ENCODE results near the gene RBM20. TPM values are rescaled to one million over a fixed set of nuclear protein-coding genes. Genes with fewer than 3 reads are reported as not detected.

Gene RBM20
- total and polyA plus RNA-seq, 2 of the 13 experiments (the other 11 are each of a cell fraction or from before 2014, with no cell fraction given) = 0.02 to 0.22 TPM

DNA sequence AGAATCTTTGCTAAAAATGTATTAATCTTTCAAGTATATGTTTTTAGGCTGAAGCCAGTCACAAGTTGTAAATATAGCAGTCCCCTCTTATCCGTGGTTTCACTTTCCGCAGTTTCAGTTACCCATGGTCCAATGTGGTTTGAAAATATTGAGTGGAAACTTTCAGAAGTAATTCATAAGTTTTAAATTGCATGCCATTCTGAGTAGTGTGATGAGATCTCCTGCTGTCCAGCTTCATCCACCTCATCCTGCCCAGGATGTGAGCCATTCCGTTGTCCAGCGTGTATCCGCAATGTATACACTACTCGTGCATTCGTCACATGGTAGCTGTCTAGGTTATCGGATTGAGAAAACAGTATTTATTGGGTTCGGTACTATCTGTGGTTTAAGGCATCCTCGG lies 239.8 kb downstream of the RBM20 start:
- intact Hi-C loops (cut with micrococcal nuclease; ENCODE audit: unreplicated experiment) (no loop called here), in situ Hi-C loops (cut with HindIII; ENCODE audit: extremely low pct_ligation_motif_present, low pct_unique_long_range_greater_than_20kb) (loop anchor here (25.0 kb wide), 1 partner anchor 272 kb away; no protein-coding TSS in a partner anchor)
- DNase-seq (ENCODE audit: low spot score) = no peak
- WGBS (ENCODE audit: low lambda C conversion rate) = 100% methylated on average over 10 of the region's 10 CpGs
- FAIRE-seq = no peak
- Histone ChIP-seq H3K4me1 (ENCODE audit: insufficient read depth, low read length) (peaks cover 8% of the 10 kb centered on the region), H3K27me3 (ENCODE audit: control insufficient read depth in 1 of 2, insufficient read depth in 2 of 2, low read length in 2 of 2) (no peaks in the 10 kb centered on the region), H4K20me1 (ENCODE audit: insufficient read depth, low read length) (no peaks in the 10 kb centered on the region), H3K36me3 (replicated peaks in 1 of 2; ENCODE audit: control insufficient read depth in 1 of 2, insufficient read depth in 2 of 2, low read length in 2 of 2) (peaks cover 2 to 50% of the 10 kb centered on the region in 2 experiments; a peak in 4 of 5 replicates), H3K9ac (ENCODE audit: insufficient read depth, low read depth, low read length) (no peak overlapping the region), H3K4me2 (ENCODE audit: low read depth, low read length) (no peak overlapping the region), H3K9me3 (ENCODE audit: low read length) (no peaks in the 10 kb centered on the region), H2AFZ (ENCODE audit: low read length) (no peak overlapping the region), H3K79me2 (ENCODE audit: insufficient read depth, low read length) (no peaks in the 10 kb centered on the region), H3K27ac (ENCODE audit: extremely low read length, insufficient read depth, low read length) (no peak overlapping the region), H3K4me3 (replicated peaks in 1 of 3; ENCODE audit: insufficient read depth in 1 of 3, low read depth in 2 of 3, low read length in 3 of 3) (no peak overlapping the region)
- POLR2A ChIA-PET = interaction anchor here (0.8 kb wide), 1 partner anchor 59 kb away, joined by 3 read pairs; no protein-coding TSS in a partner anchor
- BruUV-seq (replicated peaks) = no TSS peak
- ATAC-seq = no peak
- CTCF ChIA-PET (ENCODE audit: low intra/inter-chr PET ratio, low total read pairs) = no interaction called here
- no peak for TF ChIP-seq KLF13 (CRISPR knock-in tag; IDR thresholded peaks at IDR 0.05)
- no peak for TF ChIP-seq SMYD3 (CRISPR knock-in tag; IDR thresholded peaks at IDR 0.05)
- TF ChIP-seq ZNF564 (CRISPR knock-in tag; IDR thresholded peaks at IDR 0.05) = no peak
- TF ChIP-seq MXI1 (IDR thresholded peaks at IDR 0.05; ENCODE audit: borderline replicate concordance, low read depth, low read length) = no peak
- no peak for TF ChIP-seq ZBTB3 (CRISPR knock-in tag; IDR thresholded peaks at IDR 0.05; ENCODE audit: borderline replicate concordance, low read depth)
- TF ChIP-seq, protein P1, sequence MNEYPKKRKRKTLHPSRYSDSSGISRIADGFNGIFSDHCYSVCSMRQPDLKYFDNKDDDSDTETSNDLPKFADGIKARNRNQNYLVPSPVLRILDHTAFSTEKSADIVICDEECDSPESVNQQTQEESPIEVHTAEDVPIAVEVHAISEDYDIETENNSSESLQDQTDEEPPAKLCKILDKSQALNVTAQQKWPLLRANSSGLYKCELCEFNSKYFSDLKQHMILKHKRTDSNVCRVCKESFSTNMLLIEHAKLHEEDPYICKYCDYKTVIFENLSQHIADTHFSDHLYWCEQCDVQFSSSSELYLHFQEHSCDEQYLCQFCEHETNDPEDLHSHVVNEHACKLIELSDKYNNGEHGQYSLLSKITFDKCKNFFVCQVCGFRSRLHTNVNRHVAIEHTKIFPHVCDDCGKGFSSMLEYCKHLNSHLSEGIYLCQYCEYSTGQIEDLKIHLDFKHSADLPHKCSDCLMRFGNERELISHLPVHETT (CRISPR knock-in tag; conservative IDR thresholded peaks at IDR 0.05) = no peak
- no peak for TF ChIP-seq ZNF513 (CRISPR knock-in tag; conservative IDR thresholded peaks at IDR 0.05)
- TF ChIP-seq SP5 (CRISPR knock-in tag; IDR thresholded peaks at IDR 0.05; ENCODE audit: borderline replicate concordance, low read depth) = no peak
- TF ChIP-seq GTF3A (CRISPR knock-in tag; conservative IDR thresholded peaks at IDR 0.05) = no peak
- no peak for TF ChIP-seq POGZ (CRISPR knock-in tag; IDR thresholded peaks at IDR 0.05)
- no peak for TF ChIP-seq NONO (IDR thresholded peaks at IDR 0.05)
- no peak for TF ChIP-seq NONO (CRISPR knock-in tag; conservative IDR thresholded peaks at IDR 0.05)
- TF ChIP-seq ZC3H4 (CRISPR knock-in tag; IDR thresholded peaks at IDR 0.05; ENCODE audit: borderline replicate concordance) = no peak
- TF ChIP-seq ZNF275 (CRISPR knock-in tag; IDR thresholded peaks at IDR 0.05; ENCODE audit: borderline replicate concordance) = no peak
- no peak for TF ChIP-seq FOXA3 (CRISPR knock-in tag; IDR thresholded peaks at IDR 0.05)
- TF ChIP-seq KDM5A (IDR thresholded peaks at IDR 0.05; ENCODE audit: borderline replicate concordance, low read length) = no peak
